Gastroesophageal sphincter (tissue), 4 donors: ENCODE data around the gene ALPL. TPM values are rescaled to one million over a fixed set of nuclear protein-coding genes. Genes with fewer than 3 reads are reported as not detected.

Experiments used
- ATAC-seq: fragments of 150-250 bp; one replicate; pipeline ENCODE4 v1.9.1; 2016; ENCODE audit warnings: mild to moderate bottlenecking, moderate library complexity
- H3K27ac ChIP-seq, 4 donors: fragments of 200-600 bp; sonication (generic) in 3 of 4; 1 replicate in 3 of 4; 2 replicates in 1 of 4; pipeline ENCODE4 v1.5.1; 2016 to 2019
- H3K27me3 ChIP-seq: fragments of 200-600 bp; sonication (generic); one replicate; pipeline ENCODE4 v1.5.1; 2019
- H3K36me3 ChIP-seq, 2 donors: fragments of 200-600 bp; sonication (generic); one replicate each; pipeline ENCODE4 v1.5.1; 2019; ENCODE audit warnings: control low read depth in 1 of 2
- H3K4me1 ChIP-seq, 3 donors: fragments of 200-600 bp; sonication (generic); 1 replicate in 2 of 3; 2 replicates in 1 of 3; pipeline ENCODE4 v1.5.1; 2016 to 2019; ENCODE audit warnings: control low read depth in 2 of 3
- H3K4me3 ChIP-seq, 2 donors: fragments of 200-600 bp; sonication (generic); one replicate each; pipeline ENCODE4 v1.5.1; 2019; ENCODE audit warnings: mild to moderate bottlenecking in 1 of 2, moderate library complexity in 1 of 2
- H3K9me3 ChIP-seq, 3 donors: fragments of 200-600 bp; sonication (generic); one replicate each; pipeline ENCODE4 v1.5.1; 2017 to 2019; ENCODE audit warnings: control low read depth in 2 of 3
- CTCF ChIP-seq, 4 experiments: fragments of 200-600 bp in 2 of 4; fragments of 450-650 bp in 2 of 4; sonication (generic) in 1 of 4; IDR thresholded peaks; one replicate each; pipeline ENCODE4 v1.5.1; 2017 to 2019; ENCODE audit warnings: antibody characterized with exemption in 4 of 4, mild to moderate bottlenecking in 2 of 4, moderate library complexity in 2 of 4
- EP300 ChIP-seq: sonication (generic); formaldehyde crosslinking; IDR thresholded peaks from one replicate; pipeline ENCODE4 v1.6.1; 2017; ENCODE audit warnings: antibody characterized with exemption, mild to moderate bottlenecking
- POLR2A ChIP-seq, 2 donors: fragments of 450-650 bp; IDR thresholded peaks; one replicate each; pipeline ENCODE4 v1.6.1; 2017; ENCODE audit warnings: antibody characterized with exemption in 2 of 2, mild to moderate bottlenecking in 2 of 2, moderate library complexity in 1 of 2
- POLR2AphosphoS5 ChIP-seq: sonication (generic); formaldehyde crosslinking; IDR thresholded peaks from one replicate; pipeline ENCODE4 v1.6.1; 2017; ENCODE audit warnings: antibody characterized with exemption
- WGBS, 2 donors: methylation state at CpG; one replicate each; pipeline ENCODE4 v1.1.5; 2018; ENCODE audit warnings: low coverage in 1 of 2; 5-methylcytosine and 5-hydroxymethylcytosine counted together
- total RNA-seq, 4 donors: library from RNA; depleted of rRNA; stranded (reverse); fragments of >200 nt; gene quantifications; one replicate each; pipeline ENCODE4 v1.1.0, GENCODE V29; 2016

The ALPL gene
- total RNA-seq, 4 donors from 2014 or later = 0.62 to 6.1 (median 3.9) TPM

GRCh38 chr1:21622466-21623315 is 113.5 kb downstream of the ALPL start:
- ATAC-seq = peak; percentile 45
- WGBS, 2 donors = 29% methylated on average over 2 of the region's 62 CpGs; no CpG with 5 or more reads in 1 of the 2 donors
- no peaks in the 10 kb centered on the region for H3K36me3 ChIP-seq
- H3K4me3 ChIP-seq = peak overlapping the region in 1 of 2 donors; percentile 38
- peaks cover 38% of the 10 kb centered on the region for H3K27me3 ChIP-seq
- H3K27ac ChIP-seq = no peak overlapping the region
- H3K4me1 ChIP-seq = peaks cover 0 to 8% (median 0%) of the 10 kb centered on the region in 3 donors
- TF ChIP-seq CTCF (IDR thresholded peaks at IDR 0.05) (no peak), POLR2AphosphoS5 (no peak), EP300 (no peak), POLR2A (IDR thresholded peaks at IDR 0.05) (no peak)
- H3K9me3 ChIP-seq = no peaks in the 10 kb centered on the region

- no peak for ATAC-seq
- Histone ChIP-seq H3K4me3 (no peak overlapping the region), H3K27ac (no peak overlapping the region), H3K4me1 (peaks cover 0 to 8% (median 0%) of the 10 kb centered on the region in 3 donors), H3K9me3 (no peaks in the 10 kb centered on the region), H3K27me3 (peaks cover 43% of the 10 kb centered on the region), H3K36me3 (no peaks in the 10 kb centered on the region)
- TF ChIP-seq CTCF (IDR thresholded peaks at IDR 0.05) (no peak), POLR2AphosphoS5 (no peak), POLR2A (IDR thresholded peaks at IDR 0.05) (no peak), EP300 (no peak)
- WGBS, 2 donors = no CpG with 5 or more reads among the region's 10 CpGs
Observed at GRCh38 chr1:21623410-21623961, 114.3 kb downstream of the ALPL start.

- TF ChIP-seq POLR2AphosphoS5 (no peak), POLR2A (IDR thresholded peaks at IDR 0.05) (no peak), EP300 (no peak), CTCF (IDR thresholded peaks at IDR 0.05) (no peak)
- ATAC-seq = no peak
- peaks cover 56% of the 10 kb centered on the region for H3K27me3 ChIP-seq
- H3K4me1 ChIP-seq = peaks cover 0 to 8% (median 0%) of the 10 kb centered on the region in 3 donors
- H3K4me3 ChIP-seq = no peak overlapping the region
- no peak overlapping the region for H3K27ac ChIP-seq
- WGBS, 2 donors = 80 to 81% methylated on average over 2 to 3 of the region's 11 CpGs
- no peaks in the 10 kb centered on the region for H3K9me3 ChIP-seq
- H3K36me3 ChIP-seq = no peaks in the 10 kb centered on the region
Observed at GRCh38 chr1:21624571-21625389, 115.6 kb downstream of the ALPL start.

- peaks cover 0 to 5% (median 0%) of the 10 kb centered on the region in 3 donors for H3K4me1 ChIP-seq
- H3K27me3 ChIP-seq = peaks cover 64% of the 10 kb centered on the region
- H3K36me3 ChIP-seq = no peaks in the 10 kb centered on the region
- TF ChIP-seq POLR2A (IDR thresholded peaks at IDR 0.05) (no peak), CTCF (IDR thresholded peaks at IDR 0.05) (no peak), EP300 (no peak), POLR2AphosphoS5 (no peak)
- H3K9me3 ChIP-seq = no peaks in the 10 kb centered on the region
- WGBS, 2 donors = 74 to 79% methylated on average over 7 to 11 of the region's 13 CpGs
- H3K27ac ChIP-seq = no peak overlapping the region
- no peak overlapping the region for H3K4me3 ChIP-seq
- no peak for ATAC-seq
Observed at GRCh38 chr1:21625390-21626190, 116.4 kb downstream of the ALPL start.
